Stimulated activated CD8-positive, alpha-beta memory T cell treated with anti-CD3 and anti-CD28 coated beads, Interleukin-7, amount 100 ng/mL, for 24 hours (primary cell): ENCODE measurements around the gene HMCN1.

Experiments used
- DNase-seq: peaks from one replicate; pipeline ENCODE4 v3.0.0-alpha.2; 2020; ENCODE audit warnings: low read depth

HMCN1 gene

DNA sequence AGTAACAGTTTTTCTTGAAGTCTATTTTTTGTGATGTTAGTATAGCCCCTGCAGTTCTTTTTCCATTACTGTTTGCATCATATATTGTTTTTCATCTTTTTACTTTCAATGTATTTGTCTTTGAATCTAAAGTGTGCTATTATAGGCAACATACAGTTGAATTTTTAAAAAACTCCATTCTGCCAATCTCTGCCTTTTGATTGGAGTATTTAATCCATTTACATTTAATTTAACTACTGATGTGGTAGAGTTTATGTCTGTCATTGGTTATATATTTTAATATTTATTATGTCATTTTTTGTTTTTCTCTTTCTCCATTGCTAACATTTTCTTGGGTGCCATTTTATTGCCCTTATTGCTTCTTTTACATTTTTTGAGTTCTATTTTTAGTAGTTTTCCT lies 296.3 kb downstream of the HMCN1 start:
- DNase-seq: no peak

DNA sequence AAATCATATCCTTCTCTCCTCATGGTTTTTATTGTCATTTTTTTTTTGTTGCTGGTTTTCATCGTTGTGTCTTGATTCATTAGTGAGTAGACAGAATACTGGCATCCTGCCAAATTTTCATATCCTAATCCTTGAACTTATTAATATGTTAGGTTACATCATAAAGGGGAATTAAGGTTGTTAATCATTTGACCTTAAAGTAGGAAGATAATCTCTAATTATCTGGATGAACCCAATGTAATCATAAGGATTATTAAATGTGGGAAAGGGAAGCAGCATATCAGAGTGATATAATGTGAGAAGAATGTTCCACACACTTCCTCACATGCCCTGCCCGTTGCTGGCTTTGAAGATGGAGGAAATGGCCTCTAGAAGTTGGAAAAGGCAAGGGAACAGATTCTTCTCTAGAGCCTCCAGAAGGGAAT lies 299.7 kb downstream of the HMCN1 start:
- no peak for DNase-seq

DNA sequence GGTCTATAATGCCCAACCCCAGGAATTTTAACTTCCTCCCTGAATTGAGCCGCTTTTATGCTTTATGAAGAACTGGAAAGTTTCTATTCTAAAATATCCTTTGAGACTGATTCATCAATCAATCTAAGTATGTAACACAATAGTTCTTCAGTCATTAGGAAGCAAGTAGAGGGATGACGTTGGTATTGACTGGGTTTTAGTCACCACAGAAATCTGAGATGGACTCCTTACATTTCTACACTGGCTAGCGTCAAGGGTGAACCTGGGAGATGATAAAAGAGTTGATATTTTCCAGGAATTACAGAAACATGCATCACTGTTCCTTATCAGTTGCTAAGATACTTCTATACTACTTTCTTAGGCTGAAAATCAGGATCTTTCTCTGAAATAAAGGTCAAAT lies 308.0 kb downstream of the HMCN1 start:
- no peak for DNase-seq

DNA sequence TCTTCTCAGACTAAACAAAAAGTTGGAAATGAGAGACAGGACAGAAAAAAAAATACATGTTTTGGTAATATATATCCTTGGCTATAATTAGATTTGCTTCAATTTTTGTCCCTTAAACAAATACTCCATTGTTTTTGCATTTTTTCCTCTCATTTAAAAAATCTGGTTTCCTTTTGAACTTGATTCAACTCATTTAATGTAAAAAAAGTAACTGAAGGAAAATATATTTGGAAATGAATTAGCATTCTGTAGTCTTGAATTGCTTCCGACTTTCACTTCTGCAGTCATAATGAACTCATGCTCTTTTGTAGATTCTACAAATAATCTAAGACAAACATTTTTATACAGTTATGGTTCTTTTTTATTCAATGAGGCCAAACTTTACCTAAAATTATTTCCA lies 309.1 kb downstream of the HMCN1 start:
- no peak for DNase-seq

DNA sequence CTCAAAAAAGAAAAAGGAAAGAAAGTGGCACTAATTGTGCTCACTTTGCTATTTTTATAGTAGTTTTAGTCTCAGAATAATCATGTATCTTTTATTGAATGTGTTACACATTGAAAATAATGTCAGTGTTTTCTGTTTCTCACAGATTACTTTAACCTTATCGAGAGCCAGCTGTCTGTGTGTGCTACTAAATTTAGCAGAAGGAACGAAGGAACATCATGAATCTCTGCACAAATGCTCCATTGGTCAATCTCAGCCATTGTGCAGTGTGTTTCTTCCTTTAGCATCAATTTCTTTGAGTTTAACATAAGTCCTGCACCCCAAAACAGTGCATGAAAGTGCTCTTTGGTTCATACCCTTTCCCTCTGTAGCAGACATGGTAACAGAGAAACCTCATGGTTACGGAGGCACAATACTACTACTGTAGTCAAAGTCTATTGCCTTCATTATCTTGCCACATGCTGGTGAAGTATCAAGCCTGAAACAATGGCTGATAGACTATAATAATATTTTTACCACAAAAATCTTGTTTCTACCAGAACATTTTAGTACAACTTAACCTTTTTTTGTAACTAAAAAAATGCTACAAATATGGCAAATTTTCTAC lies 310.0 kb downstream of the HMCN1 start:
- no peak for DNase-seq

DNA sequence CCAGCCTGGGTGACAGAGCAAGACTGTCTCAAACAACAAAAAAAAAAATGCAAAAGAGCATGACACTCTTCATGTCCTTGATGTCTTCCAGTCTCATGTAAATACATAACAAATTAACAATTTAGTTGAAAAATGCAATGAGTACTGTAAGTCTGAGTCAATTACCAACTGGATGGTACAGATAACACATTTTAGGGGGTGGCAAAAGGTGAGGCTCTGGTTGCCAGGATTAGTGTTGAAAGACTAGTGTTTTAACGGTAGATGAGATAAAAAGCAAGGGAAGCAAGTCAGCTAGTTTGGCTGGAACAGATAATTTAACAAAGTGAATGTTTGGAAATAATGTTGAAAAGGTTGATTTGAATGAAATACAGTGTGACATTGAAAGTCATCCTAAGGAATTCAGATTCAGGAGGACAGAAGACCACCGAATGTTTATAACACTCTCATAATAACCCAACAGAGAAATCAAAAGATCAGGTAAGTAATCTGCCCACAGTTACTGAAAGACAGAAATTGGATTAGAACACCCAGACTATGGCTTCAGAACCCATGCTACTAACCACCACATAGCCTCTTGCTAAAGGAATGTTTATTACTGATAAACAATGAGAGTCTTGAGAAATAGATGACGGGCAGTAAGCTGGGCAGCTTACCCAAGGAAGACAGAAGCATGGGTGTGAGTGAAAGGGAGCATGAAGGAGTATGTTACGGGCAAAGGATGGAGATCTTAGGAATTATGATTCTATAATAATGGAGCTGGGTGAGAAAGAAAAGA lies 312.4 kb downstream of the HMCN1 start:
- no peak for DNase-seq

DNA sequence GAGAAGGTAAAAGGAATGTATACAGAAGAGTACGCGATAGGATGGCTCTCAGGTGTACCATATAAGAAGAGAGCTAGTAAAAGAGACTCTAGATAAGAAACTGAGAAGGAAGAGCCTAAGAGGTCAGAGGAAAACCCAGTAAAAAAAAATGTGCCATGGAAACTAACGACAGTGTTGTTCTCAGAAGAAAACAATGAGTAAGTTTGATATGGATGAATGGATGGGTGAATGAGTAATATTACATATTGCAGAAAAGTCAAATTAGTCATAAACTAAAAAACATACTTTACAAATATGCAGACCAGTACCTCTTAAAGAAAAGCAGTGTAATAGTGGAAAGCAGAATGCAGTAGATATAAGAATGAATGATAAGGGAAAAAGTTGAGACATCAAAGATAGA lies 316.2 kb downstream of the HMCN1 start:
- no peak for DNase-seq

DNA sequence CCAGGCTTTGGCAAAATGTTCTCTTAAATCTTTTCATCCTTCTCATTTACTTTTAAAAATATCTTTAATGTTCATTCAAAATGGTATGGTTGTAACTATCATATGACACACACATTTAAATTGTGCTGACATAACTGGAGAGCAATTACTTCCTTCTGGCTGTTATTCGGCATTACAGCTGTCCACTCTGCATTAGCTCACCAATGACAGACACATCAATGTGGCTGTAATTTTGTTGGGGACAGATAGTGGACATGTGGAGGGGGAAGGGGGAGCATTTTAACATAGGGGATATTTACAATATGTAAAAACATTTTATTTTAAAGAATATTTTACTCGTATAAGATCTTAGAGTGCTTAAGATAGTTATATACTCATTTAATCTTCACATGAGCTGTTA lies 319.8 kb downstream of the HMCN1 start:
- DNase-seq: no peak

DNA sequence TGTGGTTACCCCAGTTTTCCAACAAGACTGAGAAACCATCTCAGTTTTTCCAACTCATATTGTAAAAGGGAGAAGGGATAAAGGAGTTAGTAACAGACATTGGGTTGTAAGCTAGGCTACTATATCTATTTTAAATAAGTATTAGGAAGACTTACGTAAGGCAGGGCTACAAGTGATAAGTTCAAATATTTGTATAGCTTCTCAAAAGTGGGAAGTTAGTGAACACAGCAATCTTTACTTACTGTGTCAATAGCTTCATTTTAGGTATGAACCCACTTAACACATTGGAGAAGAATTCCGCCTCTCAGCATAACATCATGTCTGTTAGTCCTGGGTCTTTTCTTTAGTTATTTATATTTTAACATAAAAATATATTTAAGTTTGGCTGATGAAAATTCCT lies 320.7 kb downstream of the HMCN1 start:
- DNase-seq: no peak

DNA sequence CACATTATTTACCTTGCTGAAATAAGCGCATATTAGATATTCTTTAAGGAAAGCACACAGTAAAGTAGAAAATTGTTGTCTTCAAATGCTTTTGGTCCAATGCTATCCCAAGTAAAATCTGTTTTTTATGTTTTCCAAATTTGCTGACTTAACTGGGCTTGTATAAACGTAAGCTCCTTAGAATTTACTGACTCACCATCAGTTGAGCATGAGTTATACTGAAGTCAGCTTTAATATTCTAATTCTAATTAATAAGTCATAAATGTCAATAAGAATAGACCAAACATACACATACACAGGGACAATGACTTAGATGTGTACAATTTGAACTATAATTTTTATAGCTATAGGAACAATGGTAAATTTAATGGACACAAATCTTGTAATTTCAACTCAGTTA lies 321.7 kb downstream of the HMCN1 start:
- no peak for DNase-seq

DNA sequence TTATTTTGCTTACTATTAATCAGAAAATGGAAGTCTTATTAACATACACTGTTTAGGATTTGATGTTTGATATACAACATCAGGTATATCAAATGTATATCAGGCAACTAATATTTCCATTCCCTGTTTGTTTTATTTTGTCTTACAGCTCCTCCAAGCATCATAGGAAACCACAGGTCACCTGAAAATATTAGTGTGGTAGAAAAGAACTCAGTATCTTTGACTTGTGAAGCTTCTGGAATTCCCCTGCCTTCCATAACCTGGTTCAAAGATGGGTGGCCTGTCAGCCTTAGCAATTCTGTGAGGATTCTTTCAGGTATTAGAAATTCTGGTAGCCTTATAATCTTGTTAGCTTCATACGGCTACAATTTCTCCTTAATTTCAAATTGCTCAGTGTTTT lies 322.9 kb downstream of the HMCN1 start:
- DNase-seq: no peak

DNA sequence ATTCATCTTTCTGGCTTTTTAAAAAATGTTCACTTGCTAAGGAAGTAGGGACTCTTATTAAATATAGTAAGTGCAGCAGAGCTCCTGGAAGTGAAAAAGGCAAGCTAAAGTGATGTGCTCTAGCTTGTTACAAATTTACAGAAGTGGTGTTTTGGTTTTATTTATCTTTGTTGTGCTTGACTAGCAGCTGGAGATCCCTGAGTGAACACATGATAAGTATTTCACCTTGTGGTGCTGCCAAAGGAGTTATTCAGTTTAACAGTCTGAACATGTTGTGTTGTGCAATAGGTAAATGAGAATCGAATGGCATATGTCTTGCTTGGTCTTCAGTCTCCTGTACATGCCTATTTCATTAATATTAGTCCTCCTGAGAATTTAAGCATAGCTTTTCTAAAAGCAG lies 325.1 kb downstream of the HMCN1 start:
- DNase-seq: no peak

DNA sequence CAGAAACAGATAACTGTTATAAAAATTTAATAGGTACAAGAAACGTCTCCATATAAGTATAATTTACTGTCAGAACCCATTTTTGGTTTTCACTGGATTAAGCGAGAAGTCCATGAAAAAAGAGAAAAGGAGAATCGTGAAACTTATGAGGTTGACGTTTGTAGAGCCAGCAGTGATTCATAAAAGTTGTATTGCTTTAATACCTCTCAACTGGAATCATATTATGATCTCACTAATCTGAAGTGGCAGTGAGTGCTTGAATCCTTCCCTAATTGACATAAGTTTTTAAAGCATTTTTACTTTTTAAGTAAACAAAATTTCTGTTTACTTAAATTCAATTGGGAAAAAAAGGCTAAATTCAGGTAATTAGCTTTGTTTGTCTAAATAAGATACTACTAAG lies 325.6 kb downstream of the HMCN1 start:
- no peak for DNase-seq

DNA sequence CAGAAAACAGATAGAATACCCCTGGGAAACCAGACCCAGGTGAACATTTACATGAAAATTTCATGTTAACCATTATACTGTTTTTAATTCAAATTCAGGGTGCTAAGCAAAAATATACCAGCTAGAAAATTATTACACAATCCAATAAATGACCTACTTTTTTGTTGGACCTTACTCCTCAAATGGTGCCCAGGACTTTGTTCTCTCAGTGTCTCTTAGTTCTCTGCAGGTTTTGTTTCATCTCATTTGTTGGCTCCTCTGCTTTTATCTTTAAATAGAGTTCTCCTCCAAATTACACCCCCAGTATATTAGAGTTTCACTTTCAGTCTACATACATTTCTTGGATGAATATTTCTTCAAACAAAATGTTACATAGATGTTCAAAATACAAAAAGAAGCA lies 326.0 kb downstream of the HMCN1 start:
- DNase-seq: no peak

DNA sequence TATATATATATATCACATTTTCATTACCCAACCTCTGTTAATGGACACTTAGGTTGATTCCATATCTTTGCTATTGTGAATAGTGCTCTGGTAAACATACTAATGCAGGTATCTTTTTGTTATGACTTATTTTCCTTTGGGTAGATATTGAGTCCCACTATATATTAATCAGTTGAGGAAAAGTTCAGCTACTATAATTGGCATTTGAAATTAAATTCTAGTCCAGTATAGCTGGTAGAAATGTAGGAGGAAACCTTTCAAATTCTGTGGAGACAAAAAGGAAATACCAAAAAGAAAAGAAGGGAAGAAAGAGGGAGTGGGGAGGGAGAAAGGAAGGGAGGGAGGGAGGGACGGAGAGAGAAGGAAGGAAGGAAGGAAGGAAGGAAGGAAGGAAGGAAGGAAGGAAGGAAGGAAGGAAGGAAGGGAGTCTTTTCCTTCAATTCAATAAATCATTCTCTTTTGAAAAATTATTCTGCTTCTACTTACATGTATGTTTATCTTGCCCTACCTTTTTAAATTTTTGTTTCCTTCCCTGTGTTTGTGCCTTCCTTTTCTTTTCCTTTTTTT lies 329.0 kb downstream of the HMCN1 start:
- DNase-seq: no peak

DNA sequence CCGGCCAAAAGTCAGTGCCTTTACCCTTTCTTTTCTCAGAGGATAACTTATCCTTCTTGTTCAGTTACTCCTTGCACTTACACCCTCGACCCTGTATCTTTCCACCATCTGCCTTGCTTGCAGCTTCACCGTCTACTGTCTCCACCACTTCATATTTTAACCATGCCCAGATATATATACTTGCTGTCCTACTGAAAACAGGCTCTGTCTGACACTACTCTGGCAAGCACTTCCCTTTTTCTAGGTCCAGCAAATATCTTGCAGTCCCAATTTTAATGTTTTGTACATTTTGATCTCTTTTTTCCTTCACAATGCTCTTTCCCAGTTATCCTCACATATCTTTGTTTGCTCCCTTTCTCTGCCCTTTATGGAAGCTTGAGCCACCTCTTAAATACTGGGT lies 332.2 kb downstream of the HMCN1 start:
- no peak for DNase-seq

DNA sequence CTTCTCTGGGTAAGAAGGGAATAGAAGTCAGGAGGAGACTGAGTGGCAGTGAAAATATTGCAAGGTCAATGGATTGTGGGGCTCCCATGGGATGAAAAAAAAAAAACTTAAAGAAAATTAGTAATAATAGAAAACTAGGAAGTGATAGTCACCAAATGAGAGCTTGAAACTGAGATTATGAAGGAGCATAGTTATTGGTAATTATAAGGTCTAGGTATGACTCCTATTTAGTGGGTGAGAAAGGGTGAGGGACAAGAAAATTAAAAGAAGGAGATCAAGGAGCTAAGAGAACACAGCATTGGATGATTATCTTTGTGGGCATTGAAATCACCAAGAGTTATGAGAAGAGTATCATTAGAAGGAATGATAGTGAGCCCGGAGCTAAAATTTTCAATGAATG lies 339.5 kb downstream of the HMCN1 start:
- no peak for DNase-seq

DNA sequence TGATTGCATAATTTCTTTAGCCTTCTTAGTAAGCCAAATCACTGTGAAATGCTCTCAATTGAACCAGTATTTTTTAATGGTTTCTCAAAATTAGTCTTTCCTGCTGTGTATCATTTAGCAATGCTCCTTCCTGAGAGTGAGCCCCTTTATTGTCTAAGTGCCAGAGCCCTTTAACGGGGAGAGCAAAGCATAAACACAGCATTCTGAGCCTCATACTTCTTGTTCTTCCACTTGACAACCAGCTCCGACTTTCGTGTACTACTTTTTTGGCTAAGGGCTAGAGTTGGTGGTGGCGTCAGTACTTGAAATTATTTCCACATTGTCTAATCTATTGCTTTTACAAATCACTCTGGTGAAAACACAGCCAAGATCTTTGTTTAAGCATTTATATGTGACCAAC lies 341.8 kb downstream of the HMCN1 start:
- DNase-seq: no peak

DNA sequence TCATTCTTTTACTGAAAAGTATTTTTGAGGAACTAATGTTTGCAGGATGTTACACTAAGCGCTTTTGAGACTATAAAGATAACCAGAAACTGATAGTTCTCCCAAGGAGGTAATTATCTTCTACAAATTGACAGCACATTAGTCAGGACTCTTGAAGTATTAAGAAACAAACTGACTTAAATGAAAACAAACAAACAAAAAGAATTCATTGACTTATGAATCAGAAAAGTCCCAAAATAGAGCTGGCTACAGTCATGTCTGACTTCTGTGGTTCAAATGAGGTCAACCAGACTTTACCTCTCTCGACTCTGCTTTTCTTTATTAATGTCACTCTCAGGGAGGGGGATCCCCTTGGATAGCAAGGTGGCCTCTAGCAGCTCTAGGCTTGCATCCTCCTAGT lies 344.1 kb downstream of the HMCN1 start:
- no peak for DNase-seq

DNA sequence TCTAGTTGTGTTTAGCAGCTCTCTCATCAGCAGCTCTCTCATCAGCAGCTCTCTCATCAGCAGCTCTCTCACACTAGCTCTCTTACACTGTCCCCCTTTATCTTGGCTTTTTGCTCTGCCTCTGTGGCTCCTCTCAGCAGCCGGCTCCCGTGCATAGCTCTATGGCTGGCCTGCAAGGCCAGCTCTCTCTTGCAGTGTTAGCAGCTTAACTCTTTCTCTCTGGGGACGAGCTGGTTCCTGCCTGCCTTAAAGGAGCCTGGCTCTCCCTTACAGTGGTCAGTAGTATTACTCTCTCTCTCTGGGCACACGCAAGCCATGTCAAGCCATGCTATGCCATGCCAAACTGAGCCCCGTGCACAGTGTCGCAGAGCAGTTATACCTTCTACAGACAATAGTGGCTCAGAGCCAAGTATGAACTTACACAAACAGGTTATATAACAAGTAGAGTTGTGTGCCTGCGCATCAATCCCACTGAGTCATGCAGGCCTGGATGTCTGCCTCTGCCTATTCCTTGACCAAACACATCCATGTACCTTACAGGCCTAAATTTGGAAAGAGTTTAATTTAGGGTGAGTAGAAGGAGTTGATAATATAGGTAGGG lies 345.0 kb downstream of the HMCN1 start:
- no peak for DNase-seq

DNA sequence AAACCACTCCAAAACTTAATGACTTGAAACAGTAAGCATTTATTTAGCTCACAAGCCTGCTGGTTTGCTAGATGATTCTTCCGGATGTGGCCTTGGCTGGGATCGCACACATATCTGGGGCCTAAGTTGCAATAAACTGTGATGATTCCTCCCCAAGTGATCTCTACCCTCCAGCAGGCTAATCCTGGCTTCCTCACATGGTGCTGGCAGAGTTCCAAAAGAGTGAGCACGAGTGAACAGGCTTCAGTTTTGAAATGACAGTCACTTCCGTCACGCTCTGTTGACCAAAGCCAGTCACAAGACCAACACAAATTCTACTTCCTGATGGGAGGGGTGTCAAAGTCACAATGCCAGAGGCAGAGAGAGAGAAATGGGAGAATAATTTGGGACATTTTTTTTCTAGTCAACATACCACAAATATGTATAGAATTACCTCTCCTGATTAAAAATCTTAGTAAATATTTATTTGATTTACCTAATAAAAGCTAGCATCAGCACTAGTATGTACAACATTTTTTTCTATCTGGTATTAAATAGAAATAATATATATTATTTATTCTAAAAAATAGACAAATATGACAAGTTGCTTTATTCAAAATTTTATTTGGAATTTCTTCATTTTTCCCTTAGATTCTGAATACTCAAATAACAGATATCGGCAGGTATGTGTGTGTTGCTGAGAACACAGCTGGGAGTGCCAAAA lies 348.2 kb downstream of the HMCN1 start:
- DNase-seq: no peak

DNA sequence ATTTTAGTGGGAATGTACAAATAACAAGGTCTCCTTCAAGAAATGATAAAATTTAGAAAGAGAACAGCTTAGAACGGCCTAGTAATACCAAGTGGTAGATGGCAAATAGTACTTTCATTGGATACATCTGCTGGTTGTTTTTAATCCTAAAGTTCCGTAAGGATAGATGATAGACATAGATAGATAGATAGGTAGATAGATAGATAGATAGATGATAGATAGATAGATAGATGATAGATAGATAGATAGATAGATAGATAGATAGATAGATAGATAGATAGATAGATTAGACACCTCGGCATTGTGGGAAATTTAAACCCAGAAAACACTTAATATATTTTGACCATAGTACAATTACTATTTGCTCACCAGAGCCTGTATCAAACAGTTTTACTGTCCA lies 352.4 kb downstream of the HMCN1 start:
- DNase-seq: no peak

DNA sequence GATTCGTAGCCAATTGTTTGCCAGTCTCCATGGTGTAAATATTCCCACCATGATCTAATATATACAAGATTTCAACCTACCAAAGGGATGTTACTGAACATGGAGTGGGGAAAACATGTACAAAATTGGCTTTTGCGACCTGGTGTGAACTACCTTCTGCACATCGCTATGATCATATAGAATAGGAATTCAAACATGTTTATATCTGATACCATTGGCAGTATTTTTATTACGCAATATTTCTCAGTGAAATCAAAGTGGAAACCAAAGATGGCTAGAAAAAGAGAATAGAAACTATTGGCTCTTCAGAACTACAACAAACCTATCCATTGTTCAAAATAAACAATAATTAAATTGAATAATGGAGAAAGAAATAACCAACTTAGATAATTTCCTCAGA lies 355.7 kb downstream of the HMCN1 start:
- no peak for DNase-seq
